Measurements from ENCODE around the gene SPOCK2. TPM values are rescaled to one million over a fixed set of nuclear protein-coding genes. Genes with fewer than 3 reads are reported as not detected.

Gene SPOCK2
- polyA plus RNA-seq, 1 donor from 2014 or later, result 5.6 TPM

DNA sequence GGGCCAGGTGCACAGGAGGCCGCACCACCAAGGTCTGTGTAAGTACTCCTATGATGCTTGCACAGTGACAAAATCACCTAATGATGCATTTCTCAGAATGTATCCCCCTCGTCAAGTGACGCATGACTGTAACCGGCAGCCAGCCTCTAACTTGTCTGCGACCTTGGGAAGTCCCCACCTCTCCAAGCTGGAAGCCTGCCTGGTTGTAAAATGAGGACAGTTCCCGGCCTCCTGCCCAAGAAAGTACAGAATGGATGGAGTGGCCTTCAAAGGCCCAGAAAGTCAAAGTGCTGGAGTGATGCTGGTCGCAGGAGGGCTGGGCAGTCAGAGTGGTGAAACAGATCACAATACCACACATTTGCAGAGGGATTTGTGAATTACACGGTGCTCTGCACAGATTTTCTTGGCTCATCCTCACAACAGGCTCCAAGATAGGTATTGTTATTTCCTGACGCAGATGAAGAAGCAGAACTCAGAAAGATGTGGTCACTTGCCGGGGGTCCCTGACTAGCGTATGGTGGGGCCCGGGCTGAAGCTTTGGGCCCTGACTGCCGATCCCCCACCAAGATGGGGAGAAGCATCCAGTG, 22.8 kb downstream of the SPOCK2 start:
- no peaks in the 10 kb centered on the region for H3K36me3 ChIP-seq (ENCODE audit: insufficient read depth, low read length)
- no peaks in the 10 kb centered on the region for H3K79me2 ChIP-seq (replicated peaks; ENCODE audit: insufficient read depth, low read length)
- no peak for TF ChIP-seq SMC3 (conservative IDR thresholded peaks at IDR 0.05; ENCODE audit: poor library complexity)
- no peak for TF ChIP-seq CTCF (IDR thresholded peaks at IDR 0.05; ENCODE audit: poor library complexity, severe bottlenecking)
- TF ChIP-seq REST (IDR thresholded peaks at IDR 0.05; ENCODE audit: borderline replicate concordance), result no peak
- TF ChIP-seq MXI1 (conservative IDR thresholded peaks at IDR 0.05; ENCODE audit: poor library complexity, severe bottlenecking), result no peak
- no peak for TF ChIP-seq EZH2 (IDR thresholded peaks at IDR 0.05; ENCODE audit: borderline replicate concordance, insufficient read depth, low read length, poor library complexity, severe bottlenecking)
- no peak for TF ChIP-seq EP300 (conservative IDR thresholded peaks at IDR 0.05; ENCODE audit: poor library complexity, severe bottlenecking)
- H3K9me3 ChIP-seq (ENCODE audit: low read length), result no peaks in the 10 kb centered on the region
- H3K27ac ChIP-seq (ENCODE audit: low read length), result no peak overlapping the region
- H4K20me1 ChIP-seq (ENCODE audit: insufficient read depth), result no peaks in the 10 kb centered on the region
- no peaks in the 10 kb centered on the region for H3F3A ChIP-seq (ENCODE audit: insufficient read depth, low read length, poor library complexity, severe bottlenecking)
- H2AFZ ChIP-seq (ENCODE audit: low read depth, low read length), result no peak overlapping the region
- no peaks in the 10 kb centered on the region for H3K9me2 ChIP-seq (ENCODE audit: insufficient read depth, low read length)
- no peak overlapping the region for H3K9ac ChIP-seq (ENCODE audit: low read length)
- H3K4me3 ChIP-seq (ENCODE audit: low read length), result no peak overlapping the region
- H3K27me3 ChIP-seq (ENCODE audit: insufficient read depth, low read depth, low read length), result no peaks in the 10 kb centered on the region
- no peak overlapping the region for H3K4me2 ChIP-seq (ENCODE audit: low read length)

GRCh38 chr10:72063703-72064391, 24.5 kb downstream of the SPOCK2 start:
- Histone ChIP-seq H3K79me2 (replicated peaks; ENCODE audit: insufficient read depth, low read length) (no peaks in the 10 kb centered on the region), H4K20me1 (ENCODE audit: insufficient read depth) (no peaks in the 10 kb centered on the region), H3F3A (ENCODE audit: insufficient read depth, low read length, poor library complexity, severe bottlenecking) (no peaks in the 10 kb centered on the region), H3K9ac (ENCODE audit: low read length) (no peak overlapping the region), H3K4me3 (ENCODE audit: low read length) (no peak overlapping the region), H3K9me2 (ENCODE audit: insufficient read depth, low read length) (no peaks in the 10 kb centered on the region), H3K9me3 (ENCODE audit: low read length) (no peaks in the 10 kb centered on the region), H3K27me3 (ENCODE audit: insufficient read depth, low read depth, low read length) (no peaks in the 10 kb centered on the region), H3K4me2 (ENCODE audit: low read length) (no peak overlapping the region), H3K36me3 (ENCODE audit: insufficient read depth, low read length) (no peaks in the 10 kb centered on the region), H3K27ac (ENCODE audit: low read length) (no peak overlapping the region), H2AFZ (ENCODE audit: low read depth, low read length) (no peak overlapping the region)
- TF ChIP-seq TAF1 (IDR thresholded peaks at IDR 0.05; ENCODE audit: low read depth) (no peak), EP300 (conservative IDR thresholded peaks at IDR 0.05; ENCODE audit: poor library complexity, severe bottlenecking) (no peak), CTCF (IDR thresholded peaks at IDR 0.05; ENCODE audit: poor library complexity, severe bottlenecking) (no peak), SMC3 (conservative IDR thresholded peaks at IDR 0.05; ENCODE audit: poor library complexity) (no peak), REST (IDR thresholded peaks at IDR 0.05; ENCODE audit: borderline replicate concordance) (no peak), POLR2AphosphoS5 (IDR thresholded peaks at IDR 0.05) (no peak), RAD21 (conservative IDR thresholded peaks at IDR 0.05) (no peak), EZH2 (IDR thresholded peaks at IDR 0.05; ENCODE audit: borderline replicate concordance, insufficient read depth, low read length, poor library complexity, severe bottlenecking) (no peak), MXI1 (conservative IDR thresholded peaks at IDR 0.05; ENCODE audit: poor library complexity, severe bottlenecking) (no peak)
